AG20443 (cell line): ENCODE results near the gene ARAP1.

Experiments used
- DNase-seq: peaks from one replicate; pipeline ENCODE4 v3.0.0; 2012; ENCODE audit warnings: low spot score, mixed read lengths

ARAP1 gene

GRCh38 chr11:72762641-72763304 lies 10.6 kb upstream of the ARAP1 start:
- no peak for DNase-seq

- DNase-seq = peak; percentile 43
Observed at GRCh38 chr11:72760539-72761405, 8.6 kb upstream of the ARAP1 start.

GRCh38 chr11:72759468-72759985 lies 7.3 kb upstream of the ARAP1 start:
- no peak for DNase-seq

GRCh38 chr11:72758690-72759389 lies 6.6 kb upstream of the ARAP1 start:
- DNase-seq = no peak

- DNase-seq = no peak
Observed at GRCh38 chr11:72758304-72758689, 6.1 kb upstream of the ARAP1 start.

DNA sequence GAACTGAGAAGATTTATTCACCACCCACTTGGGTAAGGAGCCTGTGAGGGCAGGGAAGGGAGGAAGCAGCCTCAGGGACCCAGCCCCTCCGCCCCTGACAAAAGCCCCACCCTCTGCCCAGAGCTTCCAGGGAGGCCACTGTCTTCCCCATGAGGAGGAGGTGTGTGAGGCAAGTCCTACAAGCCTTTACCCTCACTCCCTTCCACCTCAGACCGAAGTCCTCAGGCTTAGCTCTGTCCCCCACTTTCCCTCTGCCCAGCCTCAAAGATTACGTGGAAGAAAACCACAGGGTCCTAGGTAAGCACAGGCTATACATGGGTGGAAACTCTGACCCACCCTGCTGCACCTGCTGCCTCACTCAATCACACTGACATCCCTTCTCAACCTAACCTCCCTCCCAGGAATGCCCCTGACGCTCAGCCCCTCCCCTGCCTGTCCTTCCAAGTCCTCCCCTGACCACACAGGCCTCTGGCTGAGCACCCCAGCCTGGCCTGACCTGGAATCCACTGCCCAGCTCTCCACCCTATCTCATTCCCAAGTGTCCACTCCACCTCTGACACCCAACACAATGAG lies 3.6 kb upstream of the ARAP1 start:
- no peak for DNase-seq

DNA sequence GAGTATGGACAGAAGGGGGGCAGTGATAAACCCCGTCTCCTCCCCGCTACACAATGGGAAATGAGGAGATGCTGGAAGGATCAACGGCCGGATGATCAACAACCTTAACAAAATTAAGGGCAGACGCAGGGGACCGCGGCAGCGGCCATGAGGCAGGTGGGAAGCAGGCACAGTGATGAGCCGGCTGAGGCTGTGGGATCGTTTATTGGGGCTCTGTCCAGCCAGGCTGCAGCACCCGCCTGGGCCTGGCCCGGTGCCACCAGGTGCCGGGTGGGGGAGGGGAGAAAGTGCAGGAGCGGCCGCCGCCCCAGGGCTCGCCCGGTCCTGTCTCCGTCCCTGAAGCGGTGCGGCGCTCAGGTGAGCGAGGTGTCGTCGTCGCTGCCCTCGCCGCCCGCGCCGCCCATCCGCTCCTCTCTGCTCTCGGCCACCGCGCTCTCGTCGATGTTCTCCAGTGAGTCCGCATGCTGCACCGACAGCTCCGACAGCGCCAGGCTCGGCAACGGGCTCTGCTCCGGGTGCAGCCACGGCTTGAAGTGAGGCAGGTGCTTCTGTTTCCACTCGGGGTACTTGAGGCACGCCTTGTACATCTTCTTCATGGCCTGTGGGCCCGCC lies 2.4 kb upstream of the ARAP1 start:
- DNase-seq = no peak

DNA sequence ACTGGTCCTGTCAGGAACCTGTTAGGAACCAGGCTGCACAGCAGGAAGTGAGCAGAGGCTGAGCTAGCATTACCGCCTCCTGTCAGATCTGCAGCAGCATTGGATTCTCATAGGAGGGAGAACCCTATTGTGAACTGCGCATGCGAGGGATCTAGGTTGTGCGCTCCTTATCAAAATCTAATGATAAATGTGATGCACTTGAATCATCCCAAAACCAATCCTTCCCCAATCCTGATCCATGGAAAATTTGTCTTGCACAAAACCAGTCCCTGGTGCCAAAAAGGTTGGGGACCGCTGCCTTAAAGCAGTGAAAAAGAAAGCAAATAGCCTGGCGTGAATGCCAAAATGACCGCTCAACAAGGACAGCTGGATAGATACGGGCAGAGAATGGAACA lies 1.9 kb upstream of the ARAP1 start:
- DNase-seq = no peak

GRCh38 chr11:72753341-72754148 lies 1.3 kb upstream of the ARAP1 start:
- DNase-seq = no peak

DNA sequence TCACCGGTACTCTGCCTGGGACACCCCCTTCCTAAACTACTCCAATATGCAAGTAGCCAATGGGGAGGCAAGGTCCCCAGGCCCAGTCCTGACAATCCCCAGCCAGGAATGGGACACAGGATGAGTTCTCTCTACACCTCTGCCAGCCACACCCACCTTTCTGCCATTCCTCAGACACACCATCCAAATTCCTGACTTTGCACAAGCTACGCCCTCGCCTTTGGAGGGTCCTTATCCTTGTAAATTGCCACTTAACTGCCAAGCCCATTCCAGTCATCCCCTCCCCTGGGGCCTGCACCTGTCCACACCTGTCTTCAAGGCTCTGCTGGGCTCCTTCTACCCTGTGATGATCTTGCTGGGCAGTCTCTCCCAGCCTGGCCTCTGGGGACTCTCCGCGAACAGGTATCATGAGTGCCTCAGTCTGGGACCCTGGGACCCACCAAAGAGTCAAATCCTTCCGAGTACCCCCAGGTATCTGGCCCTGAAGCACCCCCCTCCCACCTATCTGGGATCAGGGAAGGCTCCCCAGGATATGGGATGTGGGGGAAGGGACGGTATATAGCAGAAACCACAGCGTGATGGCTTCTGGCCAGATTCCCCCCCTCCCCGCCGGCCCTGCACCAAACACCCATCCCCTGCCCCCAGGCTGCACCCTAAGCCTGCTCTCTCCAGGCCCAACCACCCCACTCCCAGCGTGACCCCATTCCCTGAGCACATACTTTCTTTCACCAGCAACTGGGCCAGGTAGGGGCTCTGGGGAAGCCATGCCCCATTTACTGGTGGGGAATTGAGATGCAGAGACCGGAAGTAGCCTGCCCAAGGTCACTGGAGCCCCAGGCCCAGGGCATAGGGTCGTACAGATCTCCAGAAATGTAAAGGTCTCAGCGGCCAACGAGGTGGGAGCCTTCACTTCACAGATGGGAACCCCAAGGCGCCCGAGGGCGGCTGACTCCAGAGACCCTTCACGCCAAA lies 806 bp downstream of the ARAP1 start:
- DNase-seq = no peak

DNA sequence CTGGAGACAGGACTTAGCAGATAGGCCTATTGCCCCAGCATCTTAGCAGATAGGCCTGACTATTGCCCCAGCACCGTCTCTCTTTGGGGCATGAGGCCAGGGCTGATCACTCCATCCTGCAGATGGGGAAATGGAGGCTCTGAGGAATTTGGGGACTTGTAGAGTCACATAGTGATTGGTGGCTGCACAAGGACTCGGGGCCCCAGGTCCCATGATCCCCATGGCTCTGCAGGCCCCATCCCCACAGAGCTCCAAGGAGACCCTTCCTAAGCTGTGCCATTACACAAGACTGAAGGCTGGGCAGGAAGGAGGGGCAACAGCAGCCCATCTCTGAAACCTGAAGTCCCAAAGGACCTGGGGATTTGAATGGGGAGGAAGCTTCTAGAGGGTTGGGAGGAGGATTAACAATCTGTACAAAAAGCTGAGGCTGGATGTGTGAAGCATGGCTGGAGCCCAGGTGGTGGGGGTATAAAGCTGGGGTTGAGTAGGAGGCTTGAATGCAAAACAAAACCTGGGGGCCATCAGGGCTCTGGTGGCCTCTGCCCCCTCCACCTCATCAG lies 1.6 kb downstream of the ARAP1 start:
- no peak for DNase-seq

DNA sequence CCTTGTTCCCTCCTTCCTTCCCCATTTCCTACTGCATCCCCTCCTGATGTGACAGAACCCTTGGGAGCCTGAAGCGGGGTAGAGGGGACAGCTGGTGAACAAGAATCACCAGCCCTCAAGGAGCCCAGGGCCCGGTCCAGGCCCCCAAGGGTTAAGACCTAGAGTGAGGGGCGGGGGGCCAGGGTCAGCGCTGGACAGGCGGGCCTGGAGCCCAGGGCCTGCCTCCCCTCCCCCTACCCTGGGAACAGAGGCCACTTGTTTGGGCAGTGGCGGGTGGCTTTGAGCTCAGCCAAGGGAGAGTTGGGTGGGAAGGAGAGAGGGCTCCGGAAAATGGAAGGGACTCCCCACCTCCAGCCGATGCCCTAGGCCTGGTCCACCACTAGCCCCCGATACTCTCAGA lies 2.1 kb downstream of the ARAP1 start:
- DNase-seq = no peak

DNA sequence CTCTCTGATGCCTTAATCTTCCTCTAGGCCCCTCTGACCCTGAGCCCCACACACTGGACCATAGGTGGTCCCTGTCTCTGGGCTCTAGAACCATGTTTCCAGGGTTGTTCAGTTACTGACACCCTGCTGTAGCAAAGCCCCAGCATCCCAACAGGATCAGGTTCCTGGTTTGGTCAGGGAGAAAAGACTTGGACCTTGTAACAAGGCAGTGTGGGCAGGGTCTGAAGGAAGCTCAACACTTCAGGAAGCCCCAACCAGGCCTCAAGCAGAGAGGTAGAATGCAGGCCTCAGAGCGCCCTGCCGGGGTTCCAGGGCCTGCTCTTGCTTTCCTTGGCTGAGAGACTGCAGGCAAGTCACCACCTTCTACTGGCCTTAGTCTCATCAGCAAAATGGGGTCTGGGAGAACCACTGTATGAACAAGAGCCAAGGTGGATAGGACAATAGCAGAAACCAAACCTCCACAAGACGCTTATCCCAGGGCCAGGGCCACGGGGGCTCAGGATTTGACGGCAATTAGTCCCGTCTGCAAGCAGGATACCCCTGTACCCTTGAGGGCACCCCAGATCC lies 4.8 kb downstream of the ARAP1 start:
- DNase-seq = no peak

- no peak for DNase-seq
Observed at GRCh38 chr11:72746821-72747220, 5.4 kb downstream of the ARAP1 start.

DNA sequence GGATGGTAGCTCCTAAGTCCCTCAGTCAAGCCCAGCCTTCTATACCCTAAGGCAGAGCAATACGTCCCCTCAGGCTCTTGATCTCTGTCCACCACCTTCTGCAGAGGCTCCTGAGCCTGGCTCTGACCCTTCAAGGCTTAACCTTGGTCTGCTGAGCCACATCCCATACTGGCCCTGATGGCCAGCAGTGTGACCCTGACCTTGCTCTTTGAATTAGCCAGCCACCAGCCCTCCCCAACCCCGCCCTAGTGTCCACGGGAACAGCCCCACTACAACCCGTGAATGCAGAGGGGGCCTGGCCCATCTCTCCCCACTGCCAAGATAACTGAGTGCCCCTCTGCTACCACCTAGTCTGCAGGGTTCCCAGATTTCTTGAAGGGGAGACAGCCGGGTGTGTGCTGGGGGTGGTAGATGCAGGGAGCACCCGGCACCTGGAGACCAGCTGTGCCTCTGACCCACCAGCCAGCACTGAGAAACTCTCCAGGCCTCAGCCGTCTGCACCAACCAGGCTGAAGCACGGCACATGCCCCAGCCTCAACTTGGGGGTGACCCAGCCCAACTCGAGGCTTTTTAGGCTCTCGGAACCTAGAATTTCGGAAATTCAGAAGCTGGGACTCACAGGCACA lies 6.2 kb downstream of the ARAP1 start:
- no peak for DNase-seq

- no peak for DNase-seq
Observed at GRCh38 chr11:72745511-72745910, 6.7 kb downstream of the ARAP1 start.

DNA sequence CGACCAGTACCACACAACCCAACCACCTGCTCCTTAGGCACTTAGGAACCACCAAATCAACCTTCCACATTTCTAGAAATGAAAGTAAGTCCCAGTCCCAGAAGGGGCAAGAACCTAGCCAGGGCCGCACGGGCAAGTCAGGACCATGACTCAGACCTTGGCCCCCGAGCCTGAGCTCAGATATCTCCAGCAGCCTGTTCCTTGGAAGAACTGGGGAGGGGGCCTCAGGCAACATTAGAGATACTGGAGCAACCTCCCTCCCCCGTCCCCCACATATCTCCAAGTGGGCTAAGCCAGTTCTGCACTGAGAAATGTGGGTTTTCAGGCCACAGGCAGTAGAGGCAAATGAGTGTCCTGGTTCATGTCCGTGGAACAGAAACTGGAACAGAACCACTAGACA lies 7.7 kb downstream of the ARAP1 start:
- no peak for DNase-seq

DNA sequence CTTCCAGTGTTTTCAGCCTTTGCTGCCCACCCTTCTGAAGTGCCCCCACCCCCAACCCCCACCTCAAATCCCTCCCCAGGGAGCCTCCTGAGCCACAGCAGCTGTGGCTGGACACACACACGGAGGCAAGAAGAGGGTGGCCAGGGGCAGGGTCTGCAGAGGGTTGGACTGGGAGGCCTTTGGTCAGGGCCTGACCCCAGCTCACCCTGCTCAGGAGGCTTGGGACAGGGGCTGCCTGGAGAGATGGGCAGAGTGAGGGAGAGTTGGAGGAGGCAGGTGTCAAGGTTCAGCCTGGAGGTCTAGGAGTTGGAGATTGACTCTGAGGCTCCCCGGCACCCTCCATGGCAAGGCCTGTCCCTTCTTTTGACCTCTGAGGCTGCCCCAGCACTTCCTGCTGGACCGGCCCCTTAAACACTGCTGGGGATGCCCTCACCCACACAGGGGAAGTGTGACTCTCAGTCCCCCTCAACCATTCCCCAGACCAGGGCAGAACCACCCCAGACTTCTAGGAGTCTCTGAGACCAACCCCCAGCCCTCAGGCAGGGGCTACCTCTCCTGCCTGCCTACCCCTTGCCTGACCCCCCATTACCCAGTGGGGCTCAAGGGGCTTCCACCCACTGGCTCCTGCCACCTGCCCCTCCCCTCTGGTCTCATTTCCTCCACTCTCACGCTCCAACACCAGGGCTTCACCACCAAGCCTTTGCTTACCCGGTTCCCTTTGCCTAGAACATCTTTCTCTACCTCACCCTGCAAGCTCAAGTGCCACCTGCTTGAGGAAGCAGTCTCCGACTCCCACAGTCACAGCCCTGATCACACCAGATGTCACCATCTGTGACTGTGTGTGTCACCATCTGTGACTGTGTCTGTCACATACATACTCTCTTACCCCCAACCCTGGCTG lies 8.6 kb downstream of the ARAP1 start:
- no peak for DNase-seq
